GM23248 (cell line): ENCODE results near the gene FAM20C. TPM values are rescaled to one million over a fixed set of nuclear protein-coding genes. Genes with fewer than 3 reads are reported as not detected.
A peak's percentile ranks its signal among the peaks of the same experiment; 100 is the strongest.

Experiments
- DNase-seq: peaks from one replicate; pipeline ENCODE4 v3.0.0-alpha.2; 2015
- H2AFZ ChIP-seq: fragments of 200-600 bp; sonication (generic); 2 replicates; pipeline ENCODE4 v1.6.1; 2016; ENCODE audit warnings: antibody characterized with exemption
- H3F3A ChIP-seq: fragments of 200-600 bp; sonication (generic); 2 replicates; pipeline ENCODE4 v1.6.1; 2016; ENCODE audit warnings: mild to moderate bottlenecking, antibody characterized with exemption, mixed run types; ENCODE audit not compliant: insufficient read depth
- H3K27ac ChIP-seq: fragments of 200-600 bp; sonication (generic); 2 replicates; pipeline ENCODE4 v1.5.1; 2016; ENCODE audit warnings: mild to moderate bottlenecking
- H3K27me3 ChIP-seq: fragments of 200-600 bp; sonication (generic); replicated peaks from 2 replicates; pipeline ENCODE4 v1.6.1; 2016; ENCODE audit warnings: mild to moderate bottlenecking; ENCODE audit not compliant: insufficient read depth
- H3K36me3 ChIP-seq: fragments of 200-600 bp; sonication (generic); 2 replicates; pipeline ENCODE4 v1.6.1; 2016; ENCODE audit warnings: low read depth, mild to moderate bottlenecking
- H3K4me1 ChIP-seq: fragments of 200-600 bp; sonication (generic); 2 replicates; pipeline ENCODE4 v1.6.1; 2016; ENCODE audit warnings: mild to moderate bottlenecking; ENCODE audit not compliant: insufficient read depth
- H3K4me2 ChIP-seq: fragments of 200-600 bp; sonication (generic); one replicate; pipeline ENCODE4 v1.6.1; 2016; ENCODE audit warnings: mild to moderate bottlenecking; ENCODE audit not compliant: unreplicated experiment
- H3K4me3 ChIP-seq: fragments of 200-600 bp; sonication (generic); 2 replicates; pipeline ENCODE4 v1.5.1; 2016; ENCODE audit warnings: mild to moderate bottlenecking
- H3K79me2 ChIP-seq: fragments of 200-600 bp; sonication (generic); 2 replicates; pipeline ENCODE4 v1.6.1; 2016; ENCODE audit warnings: mild to moderate bottlenecking; ENCODE audit not compliant: insufficient read depth
- H3K9ac ChIP-seq: fragments of 200-600 bp; sonication (generic); 2 replicates; pipeline ENCODE4 v1.6.1; 2016; ENCODE audit warnings: mild to moderate bottlenecking
- H3K9me2 ChIP-seq: fragments of 200-600 bp; sonication (generic); 2 replicates; pipeline ENCODE4 v1.6.1; 2016; ENCODE audit warnings: mixed run types, mild to moderate bottlenecking, moderate library complexity; ENCODE audit not compliant: insufficient read depth
- H3K9me3 ChIP-seq: fragments of 200-600 bp; sonication (generic); one replicate; pipeline ENCODE4 v1.6.1; 2017; ENCODE audit warnings: low read depth
- H4K20me1 ChIP-seq: fragments of 200-600 bp; sonication (generic); 2 replicates; pipeline ENCODE4 v1.6.0; 2016; ENCODE audit not compliant: insufficient read depth
- EZH2 ChIP-seq: fragments of 200-600 bp; sonication (generic); IDR thresholded peaks from 2 replicates; pipeline ENCODE4 v1.6.1; 2018; ENCODE audit warnings: antibody characterized with exemption, mild to moderate bottlenecking; ENCODE audit not compliant: insufficient read depth, poor library complexity, severe bottlenecking
- EZH2phosphoT487 ChIP-seq: fragments of 200-600 bp; sonication (generic); IDR thresholded peaks from 2 replicates; pipeline ENCODE4 v1.6.1; 2018; ENCODE audit warnings: antibody characterized with exemption, moderate library complexity, mild to moderate bottlenecking, low read depth; ENCODE audit not compliant: insufficient read depth
- WGBS, 2 experiments: methylation state at CpG; one replicate each; pipeline ENCODE4 v1.1.6; 2015 to 2017; ENCODE audit warnings: low lambda C conversion rate in 2 of 2, low coverage in 1 of 2; ENCODE audit errors: missing lambda C conversion rate in 2 of 2; 5-methylcytosine and 5-hydroxymethylcytosine counted together
- in situ Hi-C: fragments of 300-500 bp; cut with MboI; formaldehyde crosslinking; loops from 2 replicates; pipeline ENCODE4 v1.15.0; 2020
- polyA plus RNA-seq: library from polyadenylated mRNA; unstranded; fragments of >200 nt; fragmentation: Nextera tagmentation; extraction: Ambion mirVana; gene quantifications from 2 replicates; pipeline ENCODE4 v1.2.1, GENCODE V29; 2016
- total RNA-seq: library from RNA; depleted of rRNA; stranded (reverse); fragments of >200 nt; shearing (Covaris generic); gene quantifications from 2 replicates; pipeline ENCODE4 v1.2.3, GENCODE V29; 2014

The FAM20C gene
- total and polyA plus RNA-seq, 2 experiments from 2014 or later: 13.5 to 63.8 TPM

DNA sequence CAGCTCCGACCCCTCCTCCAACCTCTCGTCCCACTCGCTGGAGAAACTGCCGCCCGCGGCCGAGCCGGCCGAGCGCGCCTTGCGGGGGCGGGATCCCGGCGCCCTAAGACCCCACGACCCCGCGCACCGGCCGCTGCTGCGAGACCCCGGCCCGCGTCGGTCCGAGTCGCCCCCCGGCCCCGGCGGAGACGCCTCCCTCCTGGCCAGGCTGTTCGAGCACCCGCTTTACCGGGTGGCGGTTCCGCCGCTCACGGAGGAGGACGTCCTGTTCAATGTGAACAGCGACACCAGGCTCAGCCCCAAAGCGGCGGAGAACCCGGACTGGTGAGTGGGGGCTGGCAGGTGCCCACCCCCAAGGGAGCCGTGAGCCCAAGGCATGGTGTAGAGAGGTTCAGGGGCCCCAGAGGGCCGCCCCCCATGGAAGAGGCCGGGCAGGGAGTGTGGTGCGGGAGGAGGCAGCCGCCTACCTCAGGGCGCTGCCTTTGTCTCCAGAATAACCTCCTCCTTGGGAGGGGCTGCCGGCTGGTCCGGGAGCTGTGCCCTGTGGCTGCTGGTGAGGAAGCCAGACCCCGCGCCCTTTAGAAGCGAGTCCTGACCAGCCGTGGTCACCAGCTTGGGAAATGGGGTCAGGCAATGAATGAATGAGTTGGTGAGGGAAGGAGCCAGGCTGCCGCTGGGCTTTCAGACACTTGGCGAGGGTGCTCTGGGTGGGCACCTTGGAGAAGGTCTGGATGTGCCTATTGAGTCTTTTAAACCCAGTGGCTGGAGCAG is 1.3 kb downstream of the FAM20C start:
- Histone ChIP-seq H3K27me3 (no peaks in the 10 kb centered on the region), H3K27ac (peak overlapping the region; percentile 86), H3K9me3 (no peaks in the 10 kb centered on the region), H3F3A (peaks cover 4% of the 10 kb centered on the region; the same call in 1 of the 2 replicates), H3K9ac (peak overlapping the region; percentile 80), H3K4me1 (peaks cover 13% of the 10 kb centered on the region), H3K4me2 (peak overlapping the region; percentile 85), H3K79me2 (peaks cover 55% of the 10 kb centered on the region), H3K36me3 (peaks cover 31% of the 10 kb centered on the region; the same call in 1 of the 2 replicates), H4K20me1 (no peaks in the 10 kb centered on the region), H3K4me3 (peak overlapping the region; percentile 93), H3K9me2 (no peaks in the 10 kb centered on the region), H2AFZ (no peak overlapping the region)
- 1% methylated on average over 49 to 53 of the region's 57 CpGs for WGBS, 2 experiments
- DNase-seq: peak; percentile 52
- in situ Hi-C loops: no loop called here
- TF ChIP-seq EZH2 (no peak), EZH2phosphoT487 (no peak)

DNA sequence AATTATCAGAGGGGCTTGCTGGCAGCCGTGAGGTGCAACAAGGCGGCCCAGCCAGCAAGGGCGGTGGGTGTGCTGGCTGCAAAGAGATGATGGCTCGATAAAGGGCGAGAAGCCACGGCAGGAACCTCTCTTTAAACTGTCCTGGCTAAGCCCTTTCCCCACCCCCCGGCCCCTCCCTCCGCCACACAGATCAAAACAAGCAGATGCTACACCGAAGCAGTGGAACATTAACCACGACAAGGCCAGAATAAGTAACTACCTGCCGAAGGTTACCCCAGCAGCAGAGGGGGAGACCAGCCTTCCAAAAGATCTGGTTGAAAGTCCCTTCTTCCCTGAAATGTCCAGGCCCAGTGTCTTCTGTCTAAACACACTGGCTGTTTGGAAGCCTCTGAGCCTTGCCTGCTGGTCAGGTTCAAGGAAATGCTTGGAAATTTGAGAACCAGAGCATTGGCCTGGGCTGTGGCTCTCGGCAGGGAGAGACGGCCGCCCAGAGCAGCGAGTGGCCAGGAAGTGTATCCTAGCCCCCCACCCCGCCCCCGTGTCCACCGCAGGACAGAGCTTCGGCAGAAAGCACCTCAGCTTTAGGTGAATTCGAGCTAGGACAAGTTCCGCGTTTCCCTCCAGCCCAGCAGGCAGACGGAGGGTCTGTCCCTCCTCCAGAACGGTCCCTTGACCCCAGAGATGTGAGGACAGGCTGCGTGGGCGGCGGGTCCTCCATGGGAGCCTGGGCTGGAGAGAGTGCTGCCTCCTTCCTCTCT is 2.1 kb downstream of the FAM20C start:
- H3K4me3 ChIP-seq: peak overlapping the region; percentile 93
- in situ Hi-C loops: no loop called here
- no peaks in the 10 kb centered on the region for H3K27me3 ChIP-seq
- H2AFZ ChIP-seq: peak overlapping the region; percentile 45
- 2 to 3% methylated on average over 26 to 27 of the region's 27 CpGs for WGBS, 2 experiments
- no peaks in the 10 kb centered on the region for H3K9me2 ChIP-seq
- peaks cover 4% of the 10 kb centered on the region; the same call in 1 of the 2 replicates for H3F3A ChIP-seq
- no peaks in the 10 kb centered on the region for H4K20me1 ChIP-seq
- H3K79me2 ChIP-seq: peaks cover 62% of the 10 kb centered on the region
- DNase-seq: peak; percentile 82
- peak overlapping the region; percentile 86 for H3K27ac ChIP-seq
- H3K9ac ChIP-seq: peak overlapping the region; percentile 80
- peaks cover 37% of the 10 kb centered on the region; the same call in 1 of the 2 replicates for H3K36me3 ChIP-seq
- no peaks in the 10 kb centered on the region for H3K9me3 ChIP-seq
- peaks cover 13% of the 10 kb centered on the region for H3K4me1 ChIP-seq
- H3K4me2 ChIP-seq: peak overlapping the region; percentile 85
- no peak for TF ChIP-seq EZH2
- TF ChIP-seq EZH2phosphoT487: no peak

DNA sequence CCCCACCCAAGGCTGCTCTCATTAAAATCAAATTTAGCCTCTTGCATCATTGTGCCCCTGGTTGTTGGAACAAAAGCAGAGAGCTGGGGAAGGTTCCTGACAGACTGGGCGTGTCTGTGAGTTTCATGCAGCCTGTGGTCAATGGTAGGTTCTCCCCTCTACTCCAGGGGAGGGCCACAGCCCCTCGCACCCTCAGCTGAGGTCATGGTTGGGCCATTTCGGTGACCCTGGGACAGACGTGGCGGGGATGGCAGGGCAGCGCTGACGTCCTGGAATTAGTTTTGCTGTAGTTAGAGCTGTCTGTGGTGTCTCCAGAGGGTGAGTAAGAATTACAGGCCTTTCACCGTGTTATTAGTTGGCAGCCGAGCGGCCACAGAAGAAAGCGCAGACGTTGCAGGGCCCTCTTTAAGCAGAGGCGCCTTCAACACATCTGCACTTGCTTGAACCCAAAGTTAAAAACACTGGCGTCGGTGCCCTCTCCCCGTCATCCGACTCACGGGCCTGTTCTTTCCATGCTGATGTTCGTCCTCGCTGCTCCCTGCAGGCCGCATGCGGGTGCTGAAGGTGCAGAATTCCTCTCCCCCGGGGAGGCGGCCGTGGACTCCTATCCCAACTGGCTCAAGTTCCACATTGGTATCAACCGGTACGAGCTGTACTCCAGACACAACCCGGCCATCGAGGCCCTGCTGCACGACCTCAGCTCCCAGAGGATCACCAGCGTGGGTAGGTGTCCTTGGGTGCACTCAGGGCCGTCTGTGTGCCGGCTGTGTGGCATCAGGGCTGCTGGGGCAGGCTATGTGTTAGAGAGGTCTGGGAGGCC is 2.8 kb downstream of the FAM20C start:
- peaks cover 68% of the 10 kb centered on the region for H3K79me2 ChIP-seq
- no peak for TF ChIP-seq EZH2
- TF ChIP-seq EZH2phosphoT487: no peak

DNA sequence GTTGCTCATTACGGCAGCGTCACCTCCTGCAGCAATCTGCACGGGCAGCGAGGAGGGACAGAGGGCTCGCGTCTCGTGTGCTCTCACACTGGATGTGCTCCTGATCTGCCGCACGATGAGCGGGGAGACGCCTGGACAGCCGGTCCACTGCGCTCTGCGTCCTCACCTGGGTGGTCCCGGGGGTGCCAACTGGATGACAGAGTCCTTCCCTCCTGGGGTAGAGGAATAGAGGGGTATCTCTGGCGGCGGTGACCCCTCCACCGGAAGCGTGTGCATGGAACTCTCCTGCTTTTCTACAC is 3.4 kb downstream of the FAM20C start:
- no peak for TF ChIP-seq EZH2
- no peak for TF ChIP-seq EZH2phosphoT487
- Histone ChIP-seq H3K4me2 (peak overlapping the region; percentile 85), H3K9ac (peak overlapping the region; percentile 80), H4K20me1 (no peaks in the 10 kb centered on the region), H3K27ac (no peak overlapping the region), H3F3A (peaks cover 4% of the 10 kb centered on the region; the same call in 1 of the 2 replicates), H3K9me3 (no peaks in the 10 kb centered on the region), H3K4me3 (peak overlapping the region; percentile 93), H3K4me1 (peaks cover 11% of the 10 kb centered on the region), H3K79me2 (peaks cover 72% of the 10 kb centered on the region), H3K36me3 (peaks cover 41% of the 10 kb centered on the region; the same call in 1 of the 2 replicates), H3K27me3 (no peaks in the 10 kb centered on the region), H2AFZ (no peak overlapping the region), H3K9me2 (no peaks in the 10 kb centered on the region)
- in situ Hi-C loops: no loop called here
- DNase-seq: no peak
- WGBS, 2 experiments: 96 to 97% methylated on average over 19 of the region's 19 CpGs

More for the DNA sequence above, 2.8 kb downstream of the FAM20C start:
- Histone ChIP-seq H3K9ac (peak overlapping the region; percentile 80), H3K4me3 (peak overlapping the region; percentile 93), H3F3A (peaks cover 4% of the 10 kb centered on the region; the same call in 1 of the 2 replicates), H4K20me1 (no peaks in the 10 kb centered on the region), H3K9me3 (no peaks in the 10 kb centered on the region), H3K9me2 (no peaks in the 10 kb centered on the region), H2AFZ (peak overlapping the region; percentile 45), H3K27ac (peak overlapping the region; percentile 86), H3K4me2 (peak overlapping the region; percentile 85), H3K27me3 (no peaks in the 10 kb centered on the region), H3K36me3 (peaks cover 41% of the 10 kb centered on the region; the same call in 1 of the 2 replicates), H3K4me1 (peaks cover 13% of the 10 kb centered on the region)
- in situ Hi-C loops: no loop called here
- DNase-seq: peak; percentile 90
- WGBS, 2 experiments: 30 to 31% methylated on average over 33 of the region's 33 CpGs
